ENCODE measurements around the gene ADCY10. TPM values are rescaled to one million over a fixed set of nuclear protein-coding genes. Genes with fewer than 3 reads are reported as not detected.

Gene ADCY10
- total and polyA plus RNA-seq, 2 of the 8 experiments (the other 6 are each of a cell fraction or from before 2014, with no cell fraction given) = 0.02 TPM; not detected in 1

- H3K4me1 ChIP-seq (replicated peaks in 1 of 4; ENCODE audit: control insufficient read depth in 3 of 4, insufficient read depth in 4 of 4, low read length in 3 of 4) = no peaks in the 10 kb centered on the region
- no peak overlapping the region for H3K9ac ChIP-seq (replicated peaks in 1 of 4; ENCODE audit: extremely low read depth in 1 of 4, low read depth in 3 of 4, low read length in 3 of 4)
- H3K4me3 ChIP-seq (ENCODE audit: extremely low read depth in 1 of 4, insufficient read depth in 2 of 4, low read depth in 3 of 4, low read length in 4 of 4) = no peak overlapping the region
- H2AFZ ChIP-seq (ENCODE audit: low read length) = no peak overlapping the region
- ChIA-PET CTCF (ENCODE audit: partially characterized antibody) (no interaction called here), POLR2A (ENCODE audit: partially characterized antibody) (no interaction called here)
- H2BK5ac ChIP-seq (ENCODE audit: low read depth, low read length) = no peak overlapping the region
- DNase-seq (ENCODE audit: low read depth in 1 of 2, low spot score in 2 of 2) (no peak), FAIRE-seq (no peak)
- no peaks in the 10 kb centered on the region for H3K79me1 ChIP-seq (ENCODE audit: low read depth, low read length)
- H3K14ac ChIP-seq (ENCODE audit: insufficient read length) = no peak overlapping the region
- no peaks in the 10 kb centered on the region; a peak in 1 of 8 replicates for H3K36me3 ChIP-seq (ENCODE audit: control insufficient read depth in 2 of 4, insufficient read depth in 4 of 4, low read length in 3 of 4)
- H3K18ac ChIP-seq (ENCODE audit: extremely low read depth, low read length) = no peak overlapping the region
- H3K27ac ChIP-seq (ENCODE audit: low read depth, low read length) = no peak overlapping the region
- H3K56ac ChIP-seq (replicated peaks; ENCODE audit: insufficient read length, low read depth, low read length) = no peak overlapping the region
- no peak overlapping the region for H2BK20ac ChIP-seq (ENCODE audit: low read length)
- no peak overlapping the region for H3K4me2 ChIP-seq (ENCODE audit: insufficient read depth in 1 of 2, low read depth in 2 of 2, low read length in 2 of 2)
- H4K8ac ChIP-seq (ENCODE audit: extremely low read depth, insufficient read depth, low read length) = no peak overlapping the region
- H3K79me2 ChIP-seq (ENCODE audit: control insufficient read depth in 1 of 2, insufficient read depth in 2 of 2, low read length in 2 of 2) = no peaks in the 10 kb centered on the region
- H4K91ac ChIP-seq (replicated peaks; ENCODE audit: insufficient read length, low read length) = no peak overlapping the region
- no peak overlapping the region for H2BK120ac ChIP-seq (replicated peaks; ENCODE audit: low read depth, low read length)
- H3K4ac ChIP-seq (replicated peaks; ENCODE audit: insufficient read length, low read depth, low read length) = no peak overlapping the region
- H2AK5ac ChIP-seq (ENCODE audit: low read depth, low read length) = no peak overlapping the region
- 82% methylated on average over 3 of the region's 3 CpGs; no CpG with 5 or more reads in 1 of the 2 experiments for WGBS, 2 experiments (ENCODE audit: extremely low coverage in 1 of 2, insufficient coverage in 1 of 2, insufficient read length in 1 of 2, insufficient replicate concordance in 2 of 2, low coverage in 1 of 2, low lambda C conversion rate in 2 of 2, missing lambda C conversion rate in 1 of 2)
- H3K23ac ChIP-seq (ENCODE audit: insufficient read length) = no peak overlapping the region
- H3K9me3 ChIP-seq (ENCODE audit: insufficient read depth in 2 of 2, low read depth in 1 of 2, low read length in 1 of 2) = peaks cover 7 to 11% of the 10 kb centered on the region in 2 experiments; a peak in 2 of 4 replicates
- H3K27me3 ChIP-seq (replicated peaks in 1 of 4; ENCODE audit: control insufficient read depth in 3 of 4, extremely low read depth in 1 of 4, insufficient read depth in 3 of 4, low read length in 3 of 4) = no peaks in the 10 kb centered on the region; a peak in 1 of 7 replicates
- no peak overlapping the region for H4K5ac ChIP-seq (ENCODE audit: insufficient read length, low read depth, low read length)
- no peak overlapping the region for H2BK15ac ChIP-seq (ENCODE audit: low read length)
- no peaks in the 10 kb centered on the region for H4K20me1 ChIP-seq (replicated peaks in 1 of 2; ENCODE audit: control insufficient read depth in 1 of 2, insufficient read depth in 2 of 2, low read length in 2 of 2)
- no peak overlapping the region for H2BK12ac ChIP-seq (ENCODE audit: low read depth, low read length)
- H3K23me2 ChIP-seq (ENCODE audit: low read depth, low read length) = no peaks in the 10 kb centered on the region
- no peak for TF ChIP-seq ASH2L (IDR thresholded peaks at IDR 0.05; ENCODE audit: low read length)
- TF ChIP-seq RNF2 (IDR thresholded peaks at IDR 0.05; ENCODE audit: borderline replicate concordance, low read depth, low read length, missing control alignments, poor library complexity, severe bottlenecking) = no peak
- TF ChIP-seq EZH2 (IDR thresholded peaks at IDR 0.05; ENCODE audit: low read depth, low read length, severe bottlenecking) = no peak
Observed at GRCh38 chr1:167808690-167809089, 105.2 kb downstream of the ADCY10 start.
